Neural cell (in vitro differentiated cells): ENCODE results near the gene HS6ST3. TPM values are rescaled to one million over a fixed set of nuclear protein-coding genes. Genes with fewer than 3 reads are reported as not detected.

ENCODE experiments used
- H2AFZ ChIP-seq: fragments of 200-600, 300-800 bp; sonication (generic), shearing (Covaris generic); 2 replicates; pipeline ENCODE4 v1.6.0; 2014; ENCODE audit warnings: low read depth, mild to moderate bottlenecking, antibody characterized with exemption, low read length, moderate library complexity
- H3F3A ChIP-seq: fragments of 200-600 bp; shearing (Covaris generic); 2 replicates; pipeline ENCODE4 v1.6.1; 2016; ENCODE audit warnings: mild to moderate bottlenecking, moderate library complexity, mixed read lengths, antibody characterized with exemption, low read length; ENCODE audit not compliant: insufficient read depth, poor library complexity, severe bottlenecking
- H3K27ac ChIP-seq: fragments of 200-600, 300-800 bp; sonication (generic), shearing (Covaris generic); 2 replicates; pipeline ENCODE4 v1.5.1; 2014; ENCODE audit warnings: mild to moderate bottlenecking, low read length, moderate library complexity
- H3K27me3 ChIP-seq: fragments of 300-800, 200-600 bp; sonication (generic), shearing (Covaris generic); 2 replicates; pipeline ENCODE4 v1.6.0; 2014; ENCODE audit warnings: mild to moderate bottlenecking, low read depth, low read length, moderate library complexity; ENCODE audit not compliant: insufficient read depth
- H3K36me3 ChIP-seq: fragments of 300-800, 200-600 bp; sonication (generic), shearing (Covaris generic); 2 replicates; pipeline ENCODE4 v1.5.1; 2014; ENCODE audit warnings: mild to moderate bottlenecking, antibody characterized with exemption, low read length, moderate library complexity; ENCODE audit not compliant: insufficient read depth
- H3K4me2 ChIP-seq: fragments of 300-800, 200-600 bp; sonication (generic), shearing (Covaris generic); 2 replicates; pipeline ENCODE4 v1.6.0; 2014; ENCODE audit warnings: mild to moderate bottlenecking, low read length
- H3K4me3 ChIP-seq: fragments of 300-800, 200-600 bp; sonication (generic), shearing (Covaris generic); 2 replicates; pipeline ENCODE4 v1.5.1; 2014; ENCODE audit warnings: mild to moderate bottlenecking, low read length, moderate library complexity
- H3K79me2 ChIP-seq: fragments of 200-600 bp; shearing (Covaris generic); replicated peaks from 2 replicates; pipeline ENCODE4 v1.6.0; 2014; ENCODE audit warnings: mild to moderate bottlenecking, low read length, moderate library complexity; ENCODE audit not compliant: insufficient read depth
- H3K9ac ChIP-seq: fragments of 300-800, 200-600 bp; sonication (generic), shearing (Covaris generic); 2 replicates; pipeline ENCODE4 v1.6.1; 2016; ENCODE audit warnings: mild to moderate bottlenecking, low read length, mixed read lengths
- H3K9me2 ChIP-seq: fragments of 200-600 bp; shearing (Covaris generic); 2 replicates; pipeline ENCODE4 v1.6.1; 2016; ENCODE audit warnings: mild to moderate bottlenecking, low read length, mixed read lengths; ENCODE audit not compliant: insufficient read depth
- H3K9me3 ChIP-seq: fragments of 200-600, 300-800 bp; sonication (generic), shearing (Covaris generic); 2 replicates; pipeline ENCODE4 v1.6.1; 2016; ENCODE audit warnings: mild to moderate bottlenecking, mixed run types, low read length, moderate library complexity, mixed read lengths
- H4K20me1 ChIP-seq: fragments of 200-600 bp; shearing (Covaris generic); 2 replicates; pipeline ENCODE4 v1.6.1; 2016; ENCODE audit warnings: mild to moderate bottlenecking, mixed run types; ENCODE audit not compliant: insufficient read depth
- EP300 ChIP-seq: fragments of 450-650 bp; conservative IDR thresholded peaks from 2 replicates; pipeline ENCODE4 v1.6.1; 2014; ENCODE audit warnings: antibody characterized with exemption, mild to moderate bottlenecking, moderate library complexity; ENCODE audit not compliant: poor library complexity, severe bottlenecking
- EZH2 ChIP-seq: fragments of 200-600, 300-800 bp; shearing (Covaris generic), sonication (generic); IDR thresholded peaks from 2 replicates; pipeline ENCODE4 v1.6.1; 2014; ENCODE audit warnings: antibody characterized with exemption, low read length, borderline replicate concordance, mild to moderate bottlenecking; ENCODE audit not compliant: insufficient read depth, poor library complexity, severe bottlenecking
- MXI1 ChIP-seq: fragments of 450-650 bp; conservative IDR thresholded peaks from 2 replicates; pipeline ENCODE4 v1.6.1; 2014; ENCODE audit warnings: antibody characterized with exemption, mild to moderate bottlenecking; ENCODE audit not compliant: poor library complexity, severe bottlenecking
- POLR2AphosphoS5 ChIP-seq: IDR thresholded peaks from 2 replicates; pipeline ENCODE4 v1.6.1; 2012
- RAD21 ChIP-seq: fragments of 450-650 bp; conservative IDR thresholded peaks from 2 replicates; pipeline ENCODE4 v1.6.1; 2014; ENCODE audit warnings: antibody characterized with exemption, mild to moderate bottlenecking, moderate library complexity
- SMC3 ChIP-seq: fragments of 450-650 bp; conservative IDR thresholded peaks from 2 replicates; pipeline ENCODE4 v1.6.1; 2014; ENCODE audit warnings: antibody characterized with exemption, mild to moderate bottlenecking, moderate library complexity; ENCODE audit not compliant: poor library complexity
- TAF1 ChIP-seq: IDR thresholded peaks from 2 replicates; pipeline ENCODE4 v1.6.1; 2012; ENCODE audit warnings: low read depth
- polyA plus RNA-seq: library from polyadenylated mRNA; depleted of rRNA; stranded (reverse); fragments of >200 nt; gene quantifications from 2 replicates; pipeline ENCODE4 v1.2.3, GENCODE V29; 2014
- TF ChIP-seq, protein P1 (sequence below): IDR thresholded peaks from 2 replicates; pipeline ENCODE4 v1.6.1; 2012; ENCODE audit warnings: borderline replicate concordance
- TF ChIP-seq, protein P2 (sequence below): fragments of 450-650 bp; IDR thresholded peaks from 2 replicates; pipeline ENCODE4 v1.5.1; 2014; ENCODE audit warnings: antibody characterized with exemption, mild to moderate bottlenecking, moderate library complexity; ENCODE audit not compliant: poor library complexity, severe bottlenecking

Gene HS6ST3
- polyA plus RNA-seq, 1 donor from 2014 or later: 10.9 TPM

DNA sequence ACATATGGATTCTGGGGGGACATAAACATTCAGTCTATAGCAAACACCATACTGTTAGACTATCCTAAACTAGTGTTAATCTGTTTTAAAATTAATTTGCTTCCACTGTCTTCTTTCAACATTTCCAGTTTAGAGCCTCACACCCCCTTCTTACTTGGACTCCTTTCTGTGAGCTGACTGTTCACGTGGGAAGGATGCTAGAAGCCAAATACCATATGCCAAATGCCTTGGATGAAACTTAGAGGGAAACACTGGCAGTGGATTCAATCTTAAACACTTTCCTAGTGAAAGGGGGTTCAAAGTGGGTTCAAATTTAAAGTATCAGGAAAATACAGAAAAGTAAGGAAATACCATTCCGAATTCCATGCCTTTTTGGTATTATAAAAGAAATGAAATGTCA is 113.6 kb downstream of the HS6ST3 start:
- TF ChIP-seq RAD21 (no peak), TAF1 (no peak), EP300 (no peak), POLR2AphosphoS5 (no peak), MXI1 (no peak)
- Histone ChIP-seq H2AFZ (no peak overlapping the region), H3K79me2 (no peaks in the 10 kb centered on the region), H3K36me3 (no peaks in the 10 kb centered on the region), H3K27ac (no peak overlapping the region), H3K9ac (no peak overlapping the region), H3K4me2 (no peak overlapping the region), H3K9me3 (no peaks in the 10 kb centered on the region), H3F3A (no peaks in the 10 kb centered on the region), H3K27me3 (no peaks in the 10 kb centered on the region), H3K9me2 (no peaks in the 10 kb centered on the region), H3K4me3 (no peak overlapping the region), H4K20me1 (no peaks in the 10 kb centered on the region)

DNA sequence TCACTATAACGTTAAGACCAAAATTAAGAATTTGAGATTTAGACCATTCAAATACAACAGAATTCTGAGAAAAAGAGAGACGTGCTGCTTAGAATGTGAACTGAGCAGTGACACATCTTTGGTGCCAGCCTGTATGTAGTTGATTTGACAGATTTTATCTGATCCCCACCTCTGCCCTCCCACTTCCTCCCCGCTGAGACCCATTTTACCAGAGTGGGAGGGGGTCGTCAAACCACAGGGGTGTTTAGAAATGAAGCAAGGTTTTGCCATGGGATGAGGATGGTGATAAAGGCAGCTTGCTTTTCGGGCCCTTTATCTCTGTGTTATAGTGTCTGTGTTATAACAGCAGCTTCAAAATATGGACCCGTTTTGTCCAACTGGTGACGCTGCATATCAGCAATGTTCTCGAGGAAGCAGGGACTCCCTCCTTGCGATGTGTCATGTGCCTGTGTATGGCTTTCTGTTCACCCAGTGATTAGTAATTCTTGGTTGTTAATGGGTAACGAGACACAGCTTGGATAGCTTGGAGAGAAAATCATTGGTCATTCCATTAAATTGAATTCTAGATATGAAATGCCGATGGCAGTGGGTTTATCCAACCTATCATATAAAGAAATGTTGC is 125.0 kb downstream of the HS6ST3 start:
- H2AFZ ChIP-seq: no peak overlapping the region
- H3K4me3 ChIP-seq: no peak overlapping the region
- H3K27ac ChIP-seq: no peak overlapping the region

More for the DNA sequence above, 125.0 kb downstream of the HS6ST3 start:
- no peaks in the 10 kb centered on the region for H3K36me3 ChIP-seq
- H3K9me3 ChIP-seq: no peaks in the 10 kb centered on the region
- H3F3A ChIP-seq: no peaks in the 10 kb centered on the region
- no peaks in the 10 kb centered on the region for H4K20me1 ChIP-seq
- H3K27me3 ChIP-seq: no peaks in the 10 kb centered on the region
- no peaks in the 10 kb centered on the region for H3K79me2 ChIP-seq
- TF ChIP-seq EZH2 (no peak), SMC3 (no peak), EP300 (no peak), MXI1 (no peak), TAF1 (no peak), POLR2AphosphoS5 (no peak)
- TF ChIP-seq, protein P1, sequence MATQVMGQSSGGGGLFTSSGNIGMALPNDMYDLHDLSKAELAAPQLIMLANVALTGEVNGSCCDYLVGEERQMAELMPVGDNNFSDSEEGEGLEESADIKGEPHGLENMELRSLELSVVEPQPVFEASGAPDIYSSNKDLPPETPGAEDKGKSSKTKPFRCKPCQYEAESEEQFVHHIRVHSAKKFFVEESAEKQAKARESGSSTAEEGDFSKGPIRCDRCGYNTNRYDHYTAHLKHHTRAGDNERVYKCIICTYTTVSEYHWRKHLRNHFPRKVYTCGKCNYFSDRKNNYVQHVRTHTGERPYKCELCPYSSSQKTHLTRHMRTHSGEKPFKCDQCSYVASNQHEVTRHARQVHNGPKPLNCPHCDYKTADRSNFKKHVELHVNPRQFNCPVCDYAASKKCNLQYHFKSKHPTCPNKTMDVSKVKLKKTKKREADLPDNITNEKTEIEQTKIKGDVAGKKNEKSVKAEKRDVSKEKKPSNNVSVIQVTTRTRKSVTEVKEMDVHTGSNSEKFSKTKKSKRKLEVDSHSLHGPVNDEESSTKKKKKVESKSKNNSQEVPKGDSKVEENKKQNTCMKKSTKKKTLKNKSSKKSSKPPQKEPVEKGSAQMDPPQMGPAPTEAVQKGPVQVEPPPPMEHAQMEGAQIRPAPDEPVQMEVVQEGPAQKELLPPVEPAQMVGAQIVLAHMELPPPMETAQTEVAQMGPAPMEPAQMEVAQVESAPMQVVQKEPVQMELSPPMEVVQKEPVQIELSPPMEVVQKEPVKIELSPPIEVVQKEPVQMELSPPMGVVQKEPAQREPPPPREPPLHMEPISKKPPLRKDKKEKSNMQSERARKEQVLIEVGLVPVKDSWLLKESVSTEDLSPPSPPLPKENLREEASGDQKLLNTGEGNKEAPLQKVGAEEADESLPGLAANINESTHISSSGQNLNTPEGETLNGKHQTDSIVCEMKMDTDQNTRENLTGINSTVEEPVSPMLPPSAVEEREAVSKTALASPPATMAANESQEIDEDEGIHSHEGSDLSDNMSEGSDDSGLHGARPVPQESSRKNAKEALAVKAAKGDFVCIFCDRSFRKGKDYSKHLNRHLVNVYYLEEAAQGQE: no peak
- TF ChIP-seq, protein P2, sequence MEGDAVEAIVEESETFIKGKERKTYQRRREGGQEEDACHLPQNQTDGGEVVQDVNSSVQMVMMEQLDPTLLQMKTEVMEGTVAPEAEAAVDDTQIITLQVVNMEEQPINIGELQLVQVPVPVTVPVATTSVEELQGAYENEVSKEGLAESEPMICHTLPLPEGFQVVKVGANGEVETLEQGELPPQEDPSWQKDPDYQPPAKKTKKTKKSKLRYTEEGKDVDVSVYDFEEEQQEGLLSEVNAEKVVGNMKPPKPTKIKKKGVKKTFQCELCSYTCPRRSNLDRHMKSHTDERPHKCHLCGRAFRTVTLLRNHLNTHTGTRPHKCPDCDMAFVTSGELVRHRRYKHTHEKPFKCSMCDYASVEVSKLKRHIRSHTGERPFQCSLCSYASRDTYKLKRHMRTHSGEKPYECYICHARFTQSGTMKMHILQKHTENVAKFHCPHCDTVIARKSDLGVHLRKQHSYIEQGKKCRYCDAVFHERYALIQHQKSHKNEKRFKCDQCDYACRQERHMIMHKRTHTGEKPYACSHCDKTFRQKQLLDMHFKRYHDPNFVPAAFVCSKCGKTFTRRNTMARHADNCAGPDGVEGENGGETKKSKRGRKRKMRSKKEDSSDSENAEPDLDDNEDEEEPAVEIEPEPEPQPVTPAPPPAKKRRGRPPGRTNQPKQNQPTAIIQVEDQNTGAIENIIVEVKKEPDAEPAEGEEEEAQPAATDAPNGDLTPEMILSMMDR: no peak
- H3K9ac ChIP-seq: no peak overlapping the region
- no peak overlapping the region for H3K4me2 ChIP-seq
- no peaks in the 10 kb centered on the region for H3K9me2 ChIP-seq
